HL-60 (cell line): ENCODE data around the gene SMIM1.

Experiments
- DNase-seq, 2 experiments: peaks; one replicate each; pipeline ENCODE4 v3.0.0-alpha.2; 2010 to 2020; ENCODE audit warnings: low read depth in 1 of 2, low spot score in 1 of 2
- H3K27ac ChIP-seq: fragments of 250-450 bp; sonication (Bioruptor Pico); replicated peaks from 2 replicates; pipeline ENCODE4 v1.5.1; 2020; ENCODE audit warnings: mild to moderate bottlenecking, moderate library complexity
- H3K27me3 ChIP-seq: fragments of 250-450 bp; sonication (Bioruptor Pico); 2 replicates; pipeline ENCODE4 v1.5.1; 2021; ENCODE audit warnings: mild to moderate bottlenecking, moderate library complexity; ENCODE audit not compliant: insufficient read depth, poor library complexity, severe bottlenecking
- H3K4me3 ChIP-seq: replicated peaks from 2 replicates; pipeline ENCODE4 v1.5.1; 2011; ENCODE audit warnings: mild to moderate bottlenecking, control low read depth, low read length; ENCODE audit not compliant: insufficient read depth
- GABPA ChIP-seq: IDR thresholded peaks from 2 replicates; pipeline ENCODE4 v1.6.1; 2012; ENCODE audit warnings: low read depth
- POLR2AphosphoS5 ChIP-seq: IDR thresholded peaks from 2 replicates; pipeline ENCODE4 v1.6.1; 2012; ENCODE audit warnings: low read depth
- SPI1 ChIP-seq: IDR thresholded peaks from 2 replicates; pipeline ENCODE4 v1.6.1; 2012; ENCODE audit warnings: low read depth, mild to moderate bottlenecking, borderline replicate concordance
- TF ChIP-seq, protein P1 (sequence below): IDR thresholded peaks from one replicate; pipeline ENCODE4 v1.5.1; 2011; ENCODE audit warnings: low read length, control low read depth, inconsistent platforms; ENCODE audit not compliant: insufficient read depth
- TF ChIP-seq, protein P2 (sequence below): IDR thresholded peaks from 2 replicates; pipeline ENCODE4 v1.6.1; 2012; ENCODE audit warnings: low read depth; ENCODE audit not compliant: insufficient replicate concordance

Gene SMIM1

DNA sequence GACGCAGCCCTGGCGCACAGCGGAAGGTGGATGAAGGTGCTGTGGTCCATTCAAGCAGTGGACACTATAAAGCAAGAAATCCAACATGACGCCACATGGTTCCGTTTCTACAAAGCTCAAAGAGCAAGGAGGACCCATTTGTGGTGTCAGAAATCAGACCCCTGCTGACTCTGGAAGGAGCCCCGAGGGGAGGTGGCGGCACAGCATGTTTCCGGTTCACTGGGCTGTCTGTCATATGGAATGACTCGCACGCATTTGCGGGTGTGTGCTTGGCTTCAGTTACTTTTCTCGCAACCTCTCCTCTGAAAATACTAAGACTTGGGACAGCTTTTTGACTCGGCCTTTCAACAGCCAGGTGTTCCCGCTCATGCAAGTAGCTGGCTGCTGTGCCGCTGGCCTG lies 52.8 kb downstream of the SMIM1 start:
- no peak for DNase-seq
- Histone ChIP-seq H3K27ac (no peak overlapping the region), H3K27me3 (no peaks in the 10 kb centered on the region), H3K4me3 (no peak overlapping the region)
- TF ChIP-seq, protein P1, sequence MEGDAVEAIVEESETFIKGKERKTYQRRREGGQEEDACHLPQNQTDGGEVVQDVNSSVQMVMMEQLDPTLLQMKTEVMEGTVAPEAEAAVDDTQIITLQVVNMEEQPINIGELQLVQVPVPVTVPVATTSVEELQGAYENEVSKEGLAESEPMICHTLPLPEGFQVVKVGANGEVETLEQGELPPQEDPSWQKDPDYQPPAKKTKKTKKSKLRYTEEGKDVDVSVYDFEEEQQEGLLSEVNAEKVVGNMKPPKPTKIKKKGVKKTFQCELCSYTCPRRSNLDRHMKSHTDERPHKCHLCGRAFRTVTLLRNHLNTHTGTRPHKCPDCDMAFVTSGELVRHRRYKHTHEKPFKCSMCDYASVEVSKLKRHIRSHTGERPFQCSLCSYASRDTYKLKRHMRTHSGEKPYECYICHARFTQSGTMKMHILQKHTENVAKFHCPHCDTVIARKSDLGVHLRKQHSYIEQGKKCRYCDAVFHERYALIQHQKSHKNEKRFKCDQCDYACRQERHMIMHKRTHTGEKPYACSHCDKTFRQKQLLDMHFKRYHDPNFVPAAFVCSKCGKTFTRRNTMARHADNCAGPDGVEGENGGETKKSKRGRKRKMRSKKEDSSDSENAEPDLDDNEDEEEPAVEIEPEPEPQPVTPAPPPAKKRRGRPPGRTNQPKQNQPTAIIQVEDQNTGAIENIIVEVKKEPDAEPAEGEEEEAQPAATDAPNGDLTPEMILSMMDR, result no peak
- TF ChIP-seq POLR2AphosphoS5 (no peak), GABPA (no peak), SPI1 (no peak)
- TF ChIP-seq, protein P2, sequence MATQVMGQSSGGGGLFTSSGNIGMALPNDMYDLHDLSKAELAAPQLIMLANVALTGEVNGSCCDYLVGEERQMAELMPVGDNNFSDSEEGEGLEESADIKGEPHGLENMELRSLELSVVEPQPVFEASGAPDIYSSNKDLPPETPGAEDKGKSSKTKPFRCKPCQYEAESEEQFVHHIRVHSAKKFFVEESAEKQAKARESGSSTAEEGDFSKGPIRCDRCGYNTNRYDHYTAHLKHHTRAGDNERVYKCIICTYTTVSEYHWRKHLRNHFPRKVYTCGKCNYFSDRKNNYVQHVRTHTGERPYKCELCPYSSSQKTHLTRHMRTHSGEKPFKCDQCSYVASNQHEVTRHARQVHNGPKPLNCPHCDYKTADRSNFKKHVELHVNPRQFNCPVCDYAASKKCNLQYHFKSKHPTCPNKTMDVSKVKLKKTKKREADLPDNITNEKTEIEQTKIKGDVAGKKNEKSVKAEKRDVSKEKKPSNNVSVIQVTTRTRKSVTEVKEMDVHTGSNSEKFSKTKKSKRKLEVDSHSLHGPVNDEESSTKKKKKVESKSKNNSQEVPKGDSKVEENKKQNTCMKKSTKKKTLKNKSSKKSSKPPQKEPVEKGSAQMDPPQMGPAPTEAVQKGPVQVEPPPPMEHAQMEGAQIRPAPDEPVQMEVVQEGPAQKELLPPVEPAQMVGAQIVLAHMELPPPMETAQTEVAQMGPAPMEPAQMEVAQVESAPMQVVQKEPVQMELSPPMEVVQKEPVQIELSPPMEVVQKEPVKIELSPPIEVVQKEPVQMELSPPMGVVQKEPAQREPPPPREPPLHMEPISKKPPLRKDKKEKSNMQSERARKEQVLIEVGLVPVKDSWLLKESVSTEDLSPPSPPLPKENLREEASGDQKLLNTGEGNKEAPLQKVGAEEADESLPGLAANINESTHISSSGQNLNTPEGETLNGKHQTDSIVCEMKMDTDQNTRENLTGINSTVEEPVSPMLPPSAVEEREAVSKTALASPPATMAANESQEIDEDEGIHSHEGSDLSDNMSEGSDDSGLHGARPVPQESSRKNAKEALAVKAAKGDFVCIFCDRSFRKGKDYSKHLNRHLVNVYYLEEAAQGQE, result no peak
